T-helper 1 cell treated with Interleukin-12 subunit alpha and Interleukin-12 subunit beta and Interleukin-4 antibody, amounts not matched to agents 30 ng/mL and 1 ng/mL, for 36 hours (primary cell): ENCODE results near the gene KAT6B. TPM values are rescaled to one million over a fixed set of nuclear protein-coding genes. Genes with fewer than 3 reads are reported as not detected.

ENCODE experiments used
- intact Hi-C: fragments of 100-400 bp; cut with micrococcal nuclease; formaldehyde crosslinking; loops from one replicate; pipeline ENCODE4 v1.15.1; 2024
- total RNA-seq: library from RNA; stranded (reverse); gene quantifications from 2 replicates; pipeline ENCODE4 v1.2.3, GENCODE V29; 2022

KAT6B gene
- total RNA-seq, 1 donor from 2014 or later, result 29.5 TPM

DNA sequence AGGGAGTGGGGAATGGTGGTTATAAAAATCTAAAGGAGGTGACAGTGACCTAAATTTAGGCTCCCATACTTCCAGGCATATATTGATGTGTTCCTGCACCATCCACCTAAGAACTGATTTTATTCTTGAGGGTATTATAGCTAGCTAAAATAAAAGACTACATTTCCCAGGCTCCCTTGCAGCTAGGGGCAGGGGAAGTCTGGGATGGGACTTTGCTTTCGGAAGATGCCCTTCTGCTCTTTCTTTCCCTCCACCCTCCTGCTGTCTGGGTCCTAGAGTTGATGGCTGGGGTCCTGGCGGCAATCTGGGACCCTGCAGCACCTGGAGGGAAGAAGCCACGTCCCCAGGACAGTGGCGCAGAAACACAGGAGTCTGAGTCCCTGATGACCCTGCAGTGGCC, 231.3 kb downstream of the KAT6B start:
- intact Hi-C loops, result no loop called here

GRCh38 chr10:75058161-75058560, 231.8 kb downstream of the KAT6B start:
- intact Hi-C loops, result no loop called here

DNA sequence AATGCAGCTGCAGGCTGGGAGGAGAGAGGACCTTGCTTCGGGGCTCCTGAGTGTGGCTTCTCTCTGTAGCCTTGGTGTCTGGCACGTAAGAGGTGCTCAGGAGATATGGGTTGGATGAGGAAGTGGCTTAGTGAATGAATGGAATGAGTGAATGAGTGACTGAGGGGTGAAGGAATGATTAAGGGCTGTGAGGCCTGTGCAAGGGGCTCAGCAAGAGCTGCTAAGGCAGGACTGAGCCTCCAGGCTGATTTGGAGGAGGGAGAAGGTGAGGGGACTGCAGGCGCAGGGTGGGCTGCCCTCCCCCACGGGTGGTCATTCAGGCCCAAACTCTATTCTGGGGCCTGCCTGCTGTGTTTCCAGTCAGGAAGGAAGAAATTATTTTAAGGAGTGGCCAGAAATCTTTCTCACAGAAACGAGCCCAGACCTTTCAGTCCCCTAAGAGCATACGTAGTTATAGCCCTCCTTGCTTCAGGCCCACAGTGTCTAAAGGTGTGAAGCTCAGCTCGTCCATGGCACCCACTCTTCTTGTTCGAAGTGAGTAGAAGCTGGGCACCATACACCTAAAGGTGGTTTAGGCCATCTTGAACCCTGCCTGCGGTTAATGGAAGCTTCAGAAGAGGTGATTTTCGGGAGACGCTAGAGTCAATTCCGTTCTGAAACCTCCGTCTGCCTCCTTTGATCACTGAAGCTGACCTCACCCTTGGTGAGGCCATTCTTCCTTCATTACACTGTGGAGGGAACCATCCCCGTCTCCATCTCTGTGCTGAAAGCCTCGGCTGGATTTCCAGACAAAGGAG, 235.5 kb downstream of the KAT6B start:
- intact Hi-C loops, result no loop called here

DNA sequence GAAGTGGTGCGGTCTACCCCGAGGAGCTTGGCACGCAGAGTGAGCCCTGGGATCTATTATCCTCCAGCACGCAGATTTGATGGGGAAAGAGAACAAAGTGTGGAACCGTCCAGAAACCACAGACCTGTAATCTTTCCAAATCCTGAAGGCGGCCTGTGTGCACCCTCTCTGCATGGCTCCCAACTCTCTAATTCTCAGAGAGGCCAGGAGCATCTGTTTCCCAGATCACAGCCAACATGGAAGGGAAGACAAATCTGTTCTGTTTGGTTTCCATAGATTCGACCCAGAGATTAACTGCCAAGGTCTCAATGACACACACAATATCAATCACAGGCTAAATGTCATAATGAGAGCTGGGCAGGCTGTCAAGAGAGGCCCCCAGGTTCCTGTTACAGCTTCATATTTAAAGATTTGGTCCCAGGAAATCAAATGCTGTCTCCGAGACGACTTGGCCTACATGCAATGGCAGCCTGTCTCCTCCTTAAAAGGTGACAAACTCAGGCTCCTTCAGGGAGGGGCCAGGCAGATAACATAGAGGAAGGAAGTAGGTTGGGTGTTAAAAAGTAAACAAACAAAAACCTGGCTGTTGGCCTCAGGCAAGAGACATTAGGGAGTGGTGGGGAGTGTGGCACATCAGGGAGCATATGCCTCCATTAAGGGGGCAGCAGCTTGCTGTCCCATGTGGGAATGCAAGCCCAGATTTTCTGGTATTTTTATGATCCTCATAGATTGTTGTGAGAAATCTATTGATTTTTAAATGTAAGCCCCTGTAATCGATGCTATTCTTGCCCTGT, 236.3 kb downstream of the KAT6B start:
- intact Hi-C loops, result no loop called here

GRCh38 chr10:75063461-75064230, 237.2 kb downstream of the KAT6B start:
- intact Hi-C loops, result no loop called here

DNA sequence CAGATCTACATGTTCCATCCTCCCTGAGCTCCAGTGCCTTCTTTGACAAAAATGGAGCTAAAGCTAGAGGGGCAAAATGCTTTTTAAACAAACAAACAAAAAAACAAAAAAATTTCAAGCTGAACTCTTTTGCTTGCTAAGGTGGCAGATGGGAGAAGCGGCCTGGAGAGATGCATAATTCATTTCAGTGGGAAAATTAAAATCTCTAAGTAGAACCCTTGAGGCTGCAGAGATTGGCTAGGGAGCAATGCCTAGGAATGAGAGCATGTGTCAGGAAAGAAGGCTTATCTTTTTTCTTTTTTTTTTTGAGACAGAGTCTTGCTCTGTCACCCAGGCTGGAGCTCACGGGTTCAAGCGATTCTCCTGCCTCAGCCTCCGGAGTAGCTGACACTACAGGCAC, 238.7 kb downstream of the KAT6B start:
- intact Hi-C loops, result no loop called here

- intact Hi-C loops, result no loop called here
Observed at GRCh38 chr10:75066271-75066670, 239.9 kb downstream of the KAT6B start.

GRCh38 chr10:75067272-75067671, 240.9 kb downstream of the KAT6B start:
- intact Hi-C loops, result no loop called here

GRCh38 chr10:75068523-75068922, 242.1 kb downstream of the KAT6B start:
- intact Hi-C loops, result no loop called here

- intact Hi-C loops, result no loop called here
Observed at GRCh38 chr10:75070476-75070875, 244.1 kb downstream of the KAT6B start.

DNA sequence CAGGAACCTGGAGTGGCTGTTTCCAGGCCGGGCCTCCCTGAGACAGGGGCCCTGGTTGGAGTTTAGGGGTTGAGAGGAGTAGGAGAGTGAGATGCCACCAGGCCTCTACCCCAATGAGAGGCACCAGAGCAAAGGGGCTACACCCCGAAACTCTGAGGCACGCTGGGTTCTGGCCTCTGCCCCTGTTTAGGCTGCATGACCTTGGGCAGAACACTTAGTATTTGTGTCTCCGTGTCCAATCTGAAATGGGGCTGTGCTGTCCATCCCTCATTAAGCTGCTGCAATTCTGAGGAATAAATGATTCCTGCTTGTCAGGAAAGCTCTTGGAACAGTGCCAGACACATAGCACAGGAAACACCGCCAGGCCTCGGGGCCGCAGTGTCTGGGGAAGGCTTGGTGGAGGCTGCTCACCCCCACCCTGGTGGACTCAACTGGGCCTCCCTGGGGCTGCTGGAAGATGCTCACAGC, 244.6 kb downstream of the KAT6B start:
- intact Hi-C loops, result no loop called here

DNA sequence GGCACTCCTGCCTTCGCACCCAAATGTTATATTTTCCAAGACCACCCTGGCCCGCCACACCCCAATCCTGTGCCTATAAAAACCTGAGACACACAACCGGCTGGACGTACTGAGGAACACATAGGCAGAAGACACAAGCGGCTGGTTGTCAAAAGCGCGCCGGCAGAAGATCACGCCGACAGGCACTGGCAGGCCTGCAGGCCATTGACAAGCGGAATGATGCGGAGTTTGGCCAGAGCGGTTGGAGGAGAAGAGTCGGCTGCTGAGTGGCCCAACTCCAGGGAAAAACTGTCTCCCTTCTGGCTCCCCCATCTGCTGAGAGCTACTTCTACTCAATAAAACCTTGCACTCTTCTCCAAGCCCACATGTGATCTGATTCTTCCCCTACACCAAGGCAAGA, 245.4 kb downstream of the KAT6B start:
- intact Hi-C loops, result no loop called here

DNA sequence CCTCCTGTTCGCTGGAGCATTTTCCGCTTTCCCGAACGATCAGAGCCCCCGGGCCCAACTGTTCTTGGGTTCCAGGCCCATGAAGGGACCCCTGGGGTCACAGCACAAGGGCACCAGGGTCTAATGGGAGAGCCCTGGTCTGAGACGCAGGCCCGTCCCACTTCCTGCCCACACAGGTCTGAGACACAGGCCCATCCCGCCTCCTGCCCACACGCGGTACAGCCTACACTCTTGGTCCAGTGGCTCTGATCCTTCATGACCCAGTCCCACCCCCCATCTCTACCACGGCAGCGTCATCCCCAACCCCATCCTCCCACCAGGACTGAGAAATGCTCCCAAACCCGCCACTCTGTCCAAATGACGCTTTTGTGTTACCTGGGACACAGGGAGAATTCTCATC, 246.3 kb downstream of the KAT6B start:
- intact Hi-C loops, result no loop called here

DNA sequence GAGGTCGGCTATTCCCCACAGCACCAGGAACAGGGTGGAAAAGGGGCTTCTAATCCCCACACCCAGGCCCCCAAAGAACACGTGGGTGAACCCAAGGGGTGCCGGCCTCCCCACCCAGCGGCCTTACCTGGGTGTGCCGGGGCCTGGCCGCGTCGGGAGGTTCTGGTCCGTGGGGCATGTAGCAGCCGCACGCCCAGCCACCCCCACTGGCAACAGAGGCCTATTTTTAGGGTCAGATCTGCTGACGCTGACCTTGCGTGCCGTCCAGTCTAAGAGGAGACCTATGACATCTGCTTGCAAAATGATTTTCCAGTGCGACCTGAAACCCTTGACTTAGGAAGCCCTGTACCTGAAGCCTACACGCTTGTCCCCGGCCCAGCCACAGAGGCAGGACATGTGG, 247.0 kb downstream of the KAT6B start:
- intact Hi-C loops, result no loop called here

- intact Hi-C loops, result no loop called here
Observed at GRCh38 chr10:75074711-75075445, 248.5 kb downstream of the KAT6B start.

DNA sequence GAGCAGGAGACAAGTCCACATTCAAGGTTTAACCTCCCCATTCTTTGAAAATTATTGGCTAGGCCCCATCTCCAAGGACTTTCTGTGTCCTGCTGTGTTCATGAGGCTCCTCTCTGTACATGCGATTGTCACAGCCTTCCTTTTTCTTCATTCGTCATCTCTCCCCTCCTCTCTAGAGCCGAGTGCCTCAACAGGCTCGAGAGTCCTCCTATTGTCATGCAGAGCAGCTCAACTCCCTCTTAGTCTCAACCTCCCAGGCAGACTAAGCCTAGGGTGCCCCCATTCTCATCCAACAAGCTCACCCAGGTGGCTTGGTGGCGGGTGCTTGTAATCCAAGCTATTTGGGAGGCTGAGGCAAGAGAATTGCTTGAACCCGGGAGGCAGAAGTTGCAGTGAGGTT, 249.9 kb downstream of the KAT6B start:
- intact Hi-C loops, result no loop called here

GRCh38 chr10:75079436-75080083, 253.2 kb downstream of the KAT6B start:
- intact Hi-C loops, result no loop called here

- intact Hi-C loops, result no loop called here
Observed at GRCh38 chr10:75080554-75080953, 254.2 kb downstream of the KAT6B start.

DNA sequence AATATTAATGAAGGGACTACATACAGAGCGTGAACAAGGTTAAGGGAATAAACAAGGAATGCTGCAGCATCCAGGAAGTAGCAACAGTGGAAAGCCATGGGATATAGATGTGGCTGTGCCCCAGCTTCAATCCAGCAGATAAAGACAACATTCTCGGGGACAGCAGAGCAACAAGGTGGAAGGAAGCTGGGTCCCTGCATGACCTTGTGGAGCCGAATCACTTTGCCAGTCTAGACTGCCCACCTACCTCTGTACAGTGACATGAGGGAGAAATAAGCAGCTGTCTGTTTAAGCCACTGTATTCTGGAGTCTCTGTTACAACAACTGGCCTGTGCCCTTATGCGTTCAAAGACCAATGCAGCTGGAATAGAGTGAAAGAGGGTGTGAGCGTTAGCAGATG, 255.0 kb downstream of the KAT6B start:
- intact Hi-C loops, result no loop called here
